H1 (cell line): Measurements from ENCODE around the gene CIZ1. TPM values are rescaled to one million over a fixed set of nuclear protein-coding genes. Genes with fewer than 3 reads are reported as not detected.

Experiments used
- CTCF ChIA-PET: fragments of 300-600 bp; sonication (Branson Sonifier 250); formaldehyde crosslinking; loops from one replicate; lab custom pipeline; 2021; ENCODE audit not compliant: partially characterized antibody; lab: Charles Lee
- POLR2A ChIA-PET: fragments of 300-600 bp; sonication (Branson Sonifier 250); formaldehyde crosslinking; loops from one replicate; lab custom pipeline; 2021; ENCODE audit warnings: inconsistent platforms; ENCODE audit not compliant: partially characterized antibody; lab: Charles Lee
- DNase-seq, 2 experiments: peaks; one replicate each; pipeline versions ENCODE4 v3.0.0 to v3.0.0-alpha.2; 2010 to 2022; ENCODE audit warnings: low spot score in 2 of 2, low read depth in 1 of 2, mixed read lengths in 1 of 2
- FAIRE-seq: peaks from 2 replicates; lab custom pipeline; 2011; peaks lifted over from hg19 to GRCh38; lab: Jason Lieb, UNC
- H2AFZ ChIP-seq: 2 replicates; pipeline ENCODE4 v1.8.1; 2012; ENCODE audit warnings: low read length, inconsistent platforms
- H2AK5ac ChIP-seq: 2 replicates; pipeline ENCODE4 v1.6.1; 2013; ENCODE audit warnings: low read depth, low read length
- H2BK120ac ChIP-seq: replicated peaks from 2 replicates; pipeline ENCODE3; 2013; ENCODE audit warnings: low read depth, low read length, inconsistent platforms
- H2BK12ac ChIP-seq: 2 replicates; pipeline ENCODE4 v1.6.1; 2013; ENCODE audit warnings: low read depth, low read length
- H2BK15ac ChIP-seq: 2 replicates; pipeline ENCODE4 v1.6.1; 2013; ENCODE audit warnings: low read length
- H2BK20ac ChIP-seq: 2 replicates; pipeline ENCODE4 v1.6.1; 2013; ENCODE audit warnings: low read length
- H2BK5ac ChIP-seq: 2 replicates; pipeline ENCODE4 v1.6.1; 2013; ENCODE audit warnings: low read depth, low read length
- H3K14ac ChIP-seq: 2 replicates; pipeline ENCODE4 v1.6.1; 2013; ENCODE audit warnings: inconsistent platforms; ENCODE audit not compliant: insufficient read length
- H3K18ac ChIP-seq: 2 replicates; pipeline ENCODE4 v1.6.1; 2013; ENCODE audit warnings: low read length; ENCODE audit errors: extremely low read depth
- H3K23ac ChIP-seq: 2 replicates; pipeline ENCODE4 v1.6.1; 2013; ENCODE audit warnings: inconsistent platforms; ENCODE audit not compliant: insufficient read length
- H3K23me2 ChIP-seq: 2 replicates; pipeline ENCODE4 v1.6.1; 2013; ENCODE audit warnings: low read depth, low read length
- H3K27ac ChIP-seq: 2 replicates; pipeline ENCODE4 v1.6.1; 2011; ENCODE audit warnings: low read depth, low read length, inconsistent platforms
- H3K27me3 ChIP-seq, 4 experiments: replicated peaks in 1 of 4; 1 replicate in 1 of 4; 2 replicates in 3 of 4; pipeline versions ENCODE4 v1.6.1 to v1.8.1; 2011 to 2013; ENCODE audit warnings: low read length in 3 of 4, mild to moderate bottlenecking in 3 of 4, inconsistent platforms in 2 of 4, mixed read lengths in 2 of 4, moderate library complexity in 1 of 4; ENCODE audit not compliant: control insufficient read depth in 3 of 4, insufficient read depth in 3 of 4; ENCODE audit errors: extremely low read depth in 1 of 4
- H3K36me3 ChIP-seq, 4 experiments: 2 replicates each; pipeline versions ENCODE4 v1.6.1 to v1.8.1; 2011 to 2013; ENCODE audit warnings: mild to moderate bottlenecking in 4 of 4, low read length in 3 of 4, moderate library complexity in 2 of 4, control low read depth in 1 of 4, inconsistent platforms in 1 of 4; ENCODE audit not compliant: insufficient read depth in 4 of 4, control insufficient read depth in 2 of 4
- H3K4ac ChIP-seq: replicated peaks from 2 replicates; pipeline ENCODE3; 2013; ENCODE audit warnings: low read length, low read depth, mixed read lengths, inconsistent platforms; ENCODE audit not compliant: insufficient read length
- H3K4me1 ChIP-seq, 4 experiments: replicated peaks in 1 of 4; 1 replicate in 1 of 4; 2 replicates in 3 of 4; pipeline versions ENCODE4 v1.6.1 to v1.8.1; 2011 to 2013; ENCODE audit warnings: low read length in 3 of 4, inconsistent platforms in 2 of 4, mixed read lengths in 1 of 4; ENCODE audit not compliant: insufficient read depth in 4 of 4, control insufficient read depth in 3 of 4
- H3K4me2 ChIP-seq, 2 experiments: 2 replicates each; pipeline versions ENCODE4 v1.6.1 to v1.8.1; 2011 to 2013; ENCODE audit warnings: low read depth in 2 of 2, low read length in 2 of 2, control low read depth in 1 of 2, inconsistent platforms in 1 of 2, mild to moderate bottlenecking in 1 of 2; ENCODE audit not compliant: insufficient read depth in 1 of 2
- H3K4me3 ChIP-seq, 4 experiments: fragments of 200-600, 300-600 bp in 1 of 4; sonication (generic), shearing (Covaris generic), sonication (Bioruptor Twin) in 1 of 4; 2 replicates each; pipeline versions ENCODE4 v1.5.1 to v1.8.1; 2011 to 2016; ENCODE audit warnings: low read length in 4 of 4, low read depth in 3 of 4, control low read depth in 2 of 4, inconsistent platforms in 2 of 4, mild to moderate bottlenecking in 2 of 4, mixed read lengths in 1 of 4, moderate library complexity in 1 of 4; ENCODE audit not compliant: insufficient read depth in 2 of 4; ENCODE audit errors: extremely low read depth in 1 of 4
- H3K56ac ChIP-seq: replicated peaks from 2 replicates; pipeline ENCODE3; 2013; ENCODE audit warnings: low read depth, mild to moderate bottlenecking, mixed read lengths, low read length, inconsistent platforms; ENCODE audit not compliant: insufficient read length
- H3K79me1 ChIP-seq: 2 replicates; pipeline ENCODE4 v1.6.1; 2013; ENCODE audit warnings: low read depth, low read length, control low read depth
- H3K79me2 ChIP-seq, 2 experiments: 2 replicates each; pipeline versions ENCODE4 v1.6.1 to v1.8.1; 2012 to 2013; ENCODE audit warnings: low read length in 2 of 2, mild to moderate bottlenecking in 2 of 2, inconsistent platforms in 1 of 2; ENCODE audit not compliant: insufficient read depth in 2 of 2, control insufficient read depth in 1 of 2
- H3K9ac ChIP-seq, 4 experiments: replicated peaks in 1 of 4; 1 replicate in 1 of 4; 2 replicates in 3 of 4; pipeline versions ENCODE4 v1.6.1 to v1.8.1; 2011 to 2013; ENCODE audit warnings: low read depth in 3 of 4, low read length in 3 of 4, control low read depth in 2 of 4, mild to moderate bottlenecking in 2 of 4, moderate library complexity in 2 of 4, inconsistent platforms in 1 of 4; ENCODE audit errors: extremely low read depth in 1 of 4
- H3K9me3 ChIP-seq, 2 experiments: 2 replicates each; pipeline versions ENCODE4 v1.6.1 to v1.8.1; 2012 to 2013; ENCODE audit warnings: mild to moderate bottlenecking in 2 of 2, moderate library complexity in 2 of 2, control low read depth in 1 of 2, inconsistent platforms in 1 of 2, low read depth in 1 of 2, low read length in 1 of 2, mixed read lengths in 1 of 2; ENCODE audit not compliant: insufficient read depth in 2 of 2
- H4K20me1 ChIP-seq, 2 experiments: replicated peaks in 1 of 2; 2 replicates each; pipeline versions ENCODE3 to v1.8.1; 2011 to 2013; ENCODE audit warnings: inconsistent platforms in 2 of 2, low read length in 2 of 2, mild to moderate bottlenecking in 1 of 2; ENCODE audit not compliant: insufficient read depth in 2 of 2, control insufficient read depth in 1 of 2
- H4K5ac ChIP-seq: 2 replicates; pipeline ENCODE4 v1.6.1; 2013; ENCODE audit warnings: low read length, low read depth, mixed read lengths, inconsistent platforms; ENCODE audit not compliant: insufficient read length
- H4K8ac ChIP-seq: 2 replicates; pipeline ENCODE4 v1.8.0; 2013; ENCODE audit warnings: mild to moderate bottlenecking, moderate library complexity, low read length, inconsistent platforms; ENCODE audit not compliant: insufficient read depth; ENCODE audit errors: extremely low read depth
- H4K91ac ChIP-seq: replicated peaks from 2 replicates; pipeline ENCODE3; 2013; ENCODE audit warnings: low read length, mixed read lengths, inconsistent platforms; ENCODE audit not compliant: insufficient read length
- BRCA1 ChIP-seq: IDR thresholded peaks from 2 replicates; pipeline ENCODE4 v1.6.1; 2012; ENCODE audit warnings: low read depth, low read length, improper control_type of control experiment
- SIN3A ChIP-seq, 2 experiments: IDR thresholded peaks in 1 of 2; conservative IDR thresholded peaks in 1 of 2; 2 replicates each; pipeline ENCODE4 v1.6.1; 2011 to 2012; ENCODE audit warnings: low read length in 2 of 2, improper control_type of control experiment in 1 of 2, low read depth in 1 of 2, mild to moderate bottlenecking in 1 of 2
- WGBS, 2 experiments: shearing (Covaris generic) in 1 of 2; methylation state at CpG; one replicate each; pipeline versions ENCODE4 v1.1.6 to v1.1.7; 2013 to 2015; ENCODE audit warnings: low lambda C conversion rate in 2 of 2, mixed read lengths in 2 of 2, inconsistent platforms in 1 of 2, low coverage in 1 of 2, missing lambda C conversion rate in 1 of 2; ENCODE audit not compliant: insufficient replicate concordance in 2 of 2, insufficient coverage in 1 of 2, insufficient read length in 1 of 2; ENCODE audit errors: extremely low coverage in 1 of 2, missing lambda C conversion rate in 1 of 2; 5-methylcytosine and 5-hydroxymethylcytosine counted together
- polyA plus RNA-seq, 7 experiments: library from polyadenylated mRNA; depleted of rRNA in 3 of 7; stranded (reverse) in 5 of 7; unstranded in 2 of 7; fragments of >200 nt in 5 of 7; fragments of 200-250 nt in 2 of 7; gene quantifications; 1 replicate in 5 of 7; 2 replicates in 1 of 7; 4 replicates in 1 of 7; pipeline versions ENCODE4 v1.2.1 to v1.2.3, GENCODE V29; 2011 to 2013; ENCODE audit warnings: missing spikeins in 2 of 7, mixed read lengths in 2 of 7
- total RNA-seq: library from RNA; stranded (reverse); fragmentation: NEBNext Ultra II Directional; extraction: Animal tissue kit (Norgen Biotek cat#: 25700); gene quantifications from 2 replicates; pipeline ENCODE4 v1.2.1, GENCODE V29; 2021

Gene CIZ1
- total and polyA plus RNA-seq, 2 of the 8 experiments (the other 6 are each of a cell fraction or from before 2014, with no cell fraction given): 66.0 to 107 TPM

DNA sequence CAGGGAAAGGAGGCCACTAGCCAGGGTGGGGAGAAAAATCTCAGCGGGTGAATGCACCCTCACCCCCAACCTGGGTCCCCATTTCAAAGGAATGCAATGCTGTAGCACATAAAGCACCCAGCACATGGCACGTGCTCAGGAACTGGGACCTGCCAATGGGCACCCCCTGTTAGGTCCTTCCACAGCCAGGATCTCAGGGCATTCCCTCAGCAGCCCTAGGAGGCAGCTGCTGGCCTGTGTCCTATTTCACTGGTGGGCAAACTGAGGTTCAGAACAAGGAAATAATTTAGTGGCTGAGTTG is 20.6 kb upstream of the CIZ1 start:
- no peak overlapping the region for H3K4me3 ChIP-seq
- H4K91ac ChIP-seq: no peak overlapping the region
- no peak overlapping the region for H3K9ac ChIP-seq
- no peak overlapping the region for H3K4ac ChIP-seq
- no peak overlapping the region for H2AFZ ChIP-seq
- no peak overlapping the region for H4K5ac ChIP-seq
- no peak overlapping the region for H3K4me2 ChIP-seq
- no peak overlapping the region for H3K56ac ChIP-seq
- no peak overlapping the region for H2BK5ac ChIP-seq
- no peak overlapping the region for H2BK12ac ChIP-seq
- FAIRE-seq (no peak), DNase-seq (no peak)
- peaks cover 0 to 8% (median 0%) of the 10 kb centered on the region in 4 experiments; a peak in 2 of 7 replicates for H3K4me1 ChIP-seq
- H3K18ac ChIP-seq: no peak overlapping the region
- H2BK15ac ChIP-seq: no peak overlapping the region
- no peak overlapping the region for H2BK20ac ChIP-seq
- peaks cover 1 to 10% of the 10 kb centered on the region in 2 experiments for H4K20me1 ChIP-seq
- H3K9me3 ChIP-seq: no peaks in the 10 kb centered on the region
- no peak overlapping the region for H3K23ac ChIP-seq
- no peaks in the 10 kb centered on the region; the same call in none of the 2 replicates for H3K79me1 ChIP-seq
- no peak overlapping the region for H4K8ac ChIP-seq
- H3K23me2 ChIP-seq: no peaks in the 10 kb centered on the region
- H3K79me2 ChIP-seq: no peaks in the 10 kb centered on the region; a peak in 1 of 4 replicates
- H3K36me3 ChIP-seq: no peaks in the 10 kb centered on the region
- no peak overlapping the region for H2AK5ac ChIP-seq
- CTCF ChIA-PET: interaction anchor here (0.9 to 1.9 kb wide), 2 partner anchors 11 to 42 kb away, joined by 3 to 5 read pairs; no protein-coding TSS in a partner anchor
- POLR2A ChIA-PET: interaction anchor here (0.6 to 1.4 kb wide), 3 partner anchors 11 to 21 kb away, joined by 3 to 4 read pairs (median 3); no protein-coding TSS in a partner anchor
- no peaks in the 10 kb centered on the region for H3K27me3 ChIP-seq
- no peak overlapping the region for H3K27ac ChIP-seq
- no peak overlapping the region for H2BK120ac ChIP-seq
- WGBS, 2 experiments: 100% methylated on average over 2 of the region's 2 CpGs; no CpG with 5 or more reads in 1 of the 2 experiments
- H3K14ac ChIP-seq: no peak overlapping the region
- TF ChIP-seq BRCA1 (no peak), SIN3A (conservative IDR thresholded peaks at IDR 0.05 in 1 of 2, IDR thresholded peaks at IDR 0.05 in 1 of 2; ENCODE audit: low read depth in 1 of 2, low read length in 2 of 2) (no peak)
